Measurements from ENCODE around the gene IRF9. TPM values are rescaled to one million over a fixed set of nuclear protein-coding genes. Genes with fewer than 3 reads are reported as not detected.

IRF9 gene
- total and polyA plus RNA-seq, 2 of the 4 experiments (the other 2 are of a cell fraction), result 25.6 to 34.6 TPM

GRCh38 chr14:24147761-24148428 lies 13.2 kb upstream of the IRF9 start:
- Histone ChIP-seq H3K9ac (ENCODE audit: low read depth, low read length) (peak overlapping the region; percentile 96), H2BK20ac (ENCODE audit: low read depth, low read length) (no peak overlapping the region), H4K5ac (ENCODE audit: low read depth, low read length) (no peak overlapping the region), H3K36me3 (ENCODE audit: control insufficient read depth, insufficient read depth, low read length) (peaks cover 33% of the 10 kb centered on the region), H3K23ac (ENCODE audit: low read depth, low read length) (peak overlapping the region; percentile 52), H2BK120ac (ENCODE audit: low read depth, low read length) (no peak overlapping the region), H2BK15ac (ENCODE audit: low read depth, low read length) (no peak overlapping the region), H3K14ac (replicated peaks; ENCODE audit: low read depth, low read length) (peak overlapping the region; percentile 39; the same call in 1 of the 2 replicates), H2AFZ (replicated peaks; ENCODE audit: low read length, poor library complexity) (peak overlapping the region; percentile 91), H3K56ac (ENCODE audit: extremely low read depth, insufficient read depth, low read length) (no peak overlapping the region; the same call in 1 of the 2 replicates), H3K79me1 (ENCODE audit: low read depth in 1 of 2, low read length in 2 of 2) (peaks cover 35 to 72% of the 10 kb centered on the region in 2 experiments), H3K27me3 (ENCODE audit: control insufficient read depth, insufficient read depth, low read length) (no peaks in the 10 kb centered on the region), H4K8ac (ENCODE audit: low read depth in 2 of 2, low read length in 2 of 2) (peak overlapping the region; percentile 50 to 76; a peak in 2 of 4 replicates), H2BK5ac (ENCODE audit: low read depth, low read length, poor library complexity, severe bottlenecking) (peak overlapping the region; percentile 37), H3K9me1 (ENCODE audit: insufficient read depth, low read length) (peaks cover 15% of the 10 kb centered on the region), H2AK5ac (ENCODE audit: low read depth, low read length) (peak overlapping the region; percentile 82), H3K4me1 (ENCODE audit: control insufficient read depth, insufficient read depth, low read length) (peaks cover 9% of the 10 kb centered on the region), H3K27ac (ENCODE audit: insufficient read depth, low read length) (peak overlapping the region; percentile 66), H3K4me2 (ENCODE audit: low read depth, low read length) (peak overlapping the region; percentile 92), H3K18ac (ENCODE audit: low read depth, low read length) (no peak overlapping the region), H4K20me1 (ENCODE audit: insufficient read depth, low read length) (peaks cover 10% of the 10 kb centered on the region), H2AK9ac (replicated peaks; ENCODE audit: low read depth, low read length, poor library complexity) (peak overlapping the region; percentile 88), H3K4me3 (ENCODE audit: insufficient read depth, low read depth, low read length) (peak overlapping the region; percentile 73), H3K4ac (ENCODE audit: low read depth, low read length) (peak overlapping the region; percentile 53), H4K91ac (ENCODE audit: insufficient read depth, low read depth, low read length) (no peak overlapping the region), H3K9me3 (ENCODE audit: control insufficient read depth, insufficient read depth, low read length) (no peaks in the 10 kb centered on the region)
- 3% methylated on average over 7 of the region's 29 CpGs; no CpG with 5 or more reads in 1 of the 2 experiments for WGBS, 2 experiments (ENCODE audit: extremely low coverage in 2 of 2, insufficient read length in 1 of 2)
- no TSS peak for BruUV-seq (replicated peaks)
- dilution Hi-C loops (cut with HindIII; ENCODE audit: low sequenced_read_pairs, unreplicated experiment) (no loop called here), in situ Hi-C loops (cut with MboI; ENCODE audit: low sequenced_read_pairs) (loop anchor here (25.0 kb wide), 2 partner anchors 836 to 1061 kb away; partner anchors contain the start of genes ACIN1, BCL2L2, C14orf119 and PABPN1), intact Hi-C loops (cut with micrococcal nuclease) (loop anchor here (2.0 kb wide), 1 partner anchor 149 kb away; no protein-coding TSS in a partner anchor)
- POLR2A ChIA-PET (ENCODE audit: unreplicated experiment), result no interaction called here
- no peak for ATAC-seq (ENCODE audit: low read depth)
- CTCF ChIA-PET, result interaction anchor here (4.3 kb wide), 1 partner anchor 13 kb away, joined by 14 read pairs; the partner anchor contains the start of gene IRF9
- no peak for DNase-seq
- TF ChIP-seq, protein P1, sequence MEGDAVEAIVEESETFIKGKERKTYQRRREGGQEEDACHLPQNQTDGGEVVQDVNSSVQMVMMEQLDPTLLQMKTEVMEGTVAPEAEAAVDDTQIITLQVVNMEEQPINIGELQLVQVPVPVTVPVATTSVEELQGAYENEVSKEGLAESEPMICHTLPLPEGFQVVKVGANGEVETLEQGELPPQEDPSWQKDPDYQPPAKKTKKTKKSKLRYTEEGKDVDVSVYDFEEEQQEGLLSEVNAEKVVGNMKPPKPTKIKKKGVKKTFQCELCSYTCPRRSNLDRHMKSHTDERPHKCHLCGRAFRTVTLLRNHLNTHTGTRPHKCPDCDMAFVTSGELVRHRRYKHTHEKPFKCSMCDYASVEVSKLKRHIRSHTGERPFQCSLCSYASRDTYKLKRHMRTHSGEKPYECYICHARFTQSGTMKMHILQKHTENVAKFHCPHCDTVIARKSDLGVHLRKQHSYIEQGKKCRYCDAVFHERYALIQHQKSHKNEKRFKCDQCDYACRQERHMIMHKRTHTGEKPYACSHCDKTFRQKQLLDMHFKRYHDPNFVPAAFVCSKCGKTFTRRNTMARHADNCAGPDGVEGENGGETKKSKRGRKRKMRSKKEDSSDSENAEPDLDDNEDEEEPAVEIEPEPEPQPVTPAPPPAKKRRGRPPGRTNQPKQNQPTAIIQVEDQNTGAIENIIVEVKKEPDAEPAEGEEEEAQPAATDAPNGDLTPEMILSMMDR (conservative IDR thresholded peaks at IDR 0.05; ENCODE audit: low read depth, low read length), result no peak
- no peak for TF ChIP-seq MXI1 (IDR thresholded peaks at IDR 0.05; ENCODE audit: borderline replicate concordance, low read depth, low read length)
- TF ChIP-seq MAZ (IDR thresholded peaks at IDR 0.05; ENCODE audit: borderline replicate concordance, low read depth, low read length), result no peak
- no peak for TF ChIP-seq ELK1 (IDR thresholded peaks at IDR 0.05; ENCODE audit: borderline replicate concordance, low read depth, low read length)
- TF ChIP-seq CHD1 (IDR thresholded peaks at IDR 0.05; ENCODE audit: low read depth, low read length), result no peak
- TF ChIP-seq RCOR1 (IDR thresholded peaks at IDR 0.05; ENCODE audit: insufficient replicate concordance, low read length), result no peak
- no peak for TF ChIP-seq RAD21 (IDR thresholded peaks at IDR 0.05; ENCODE audit: low read length)
- TF ChIP-seq USF2 (IDR thresholded peaks at IDR 0.05; ENCODE audit: low read depth, low read length), result no peak
- TF ChIP-seq RFX5 (IDR thresholded peaks at IDR 0.05; ENCODE audit: low read depth, low read length), result no peak
- no peak for TF ChIP-seq NFE2L2 (IDR thresholded peaks at IDR 0.05; ENCODE audit: low read depth, low read length)
- TF ChIP-seq POLR2A (IDR thresholded peaks at IDR 0.05; ENCODE audit: low read depth, low read length), result no peak
- no peak for TF ChIP-seq BHLHE40 (IDR thresholded peaks at IDR 0.05; ENCODE audit: low read depth, low read length)
- TF ChIP-seq FOS (IDR thresholded peaks at IDR 0.05; ENCODE audit: low read depth, low read length), result no peak
- TF ChIP-seq CEBPB (IDR thresholded peaks at IDR 0.05; ENCODE audit: low read depth, low read length), result no peak
- TF ChIP-seq SMC3 (IDR thresholded peaks at IDR 0.05; ENCODE audit: low read depth, low read length), result no peak

Measured in IMR-90 (cell line).